NOMO-1 (cell line): Measurements from ENCODE around the gene VAMP8.
"Not testable (repeated sequence)": the region's sequence is repeated elsewhere in the genome, so short reads cannot be mapped to it uniquely, and the experiment has no call there.

Source experiments
- DNase-seq, 2 experiments: peaks; one replicate each; lab custom pipeline; 2025; ENCODE audit not compliant: unreplicated experiment in 2 of 2; lab: John Stamatoyannopoulos, UW

The VAMP8 gene

GRCh38 chr2:85579266-85579935 lies 2.0 kb downstream of the VAMP8 start:
- peak; percentile 53 to 58 for DNase-seq

- DNase-seq, result no peak
These were observed 2.8 kb downstream of the VAMP8 start for GRCh38 chr2:85580206-85580605.

GRCh38 chr2:85582492-85582891 lies 5.1 kb downstream of the VAMP8 start:
- no peak for DNase-seq

GRCh38 chr2:85583667-85584353 lies 6.4 kb downstream of the VAMP8 start:
- DNase-seq, result no peak

- DNase-seq, result no peak
These were observed 7.0 kb downstream of the VAMP8 start, which contains the start of gene VAMP5 for GRCh38 chr2:85584354-85584856. VAMP5 (plus strand) TSS chr2:85584431; CDS start chr2:85584491, 60 bp downstream.

- DNase-seq, result peak in 1 of 2 experiments; percentile 23
These were observed 7.7 kb downstream of the VAMP8 start for GRCh38 chr2:85584857-85585780.

- peak in 1 of 2 experiments; percentile 12 for DNase-seq
These were observed 8.4 kb downstream of the VAMP8 start for GRCh38 chr2:85585781-85586105.

- peak in 1 of 2 experiments; percentile 12 for DNase-seq
These were observed 10.8 kb downstream of the VAMP8 start for GRCh38 chr2:85588236-85588635.

- no peak for DNase-seq
These were observed 11.3 kb downstream of the VAMP8 start for GRCh38 chr2:85588645-85589044.

- DNase-seq, result no peak
These were observed 11.8 kb downstream of the VAMP8 start for GRCh38 chr2:85589181-85589580.

GRCh38 chr2:85589982-85590791 lies 12.8 kb downstream of the VAMP8 start:
- DNase-seq, result no peak

- DNase-seq, result no peak
These were observed 13.6 kb downstream of the VAMP8 start for GRCh38 chr2:85590950-85591349.

- DNase-seq, result no peak
These were observed 14.2 kb downstream of the VAMP8 start for GRCh38 chr2:85591563-85591962.

- DNase-seq, result not testable (repeated sequence)
These were observed 14.9 kb downstream of the VAMP8 start for GRCh38 chr2:85592299-85592698.

- no peak for DNase-seq
These were observed 15.6 kb downstream of the VAMP8 start for GRCh38 chr2:85593023-85593422.

GRCh38 chr2:85594715-85595300 lies 17.4 kb downstream of the VAMP8 start:
- no peak for DNase-seq

GRCh38 chr2:85595301-85596025 lies 18.1 kb downstream of the VAMP8 start, which contains the start of gene RNF181:
RNF181 (plus strand) TSS chr2:85595745; CDS start chr2:85595764, 19 bp downstream.
- peak; percentile 97 to 99 for DNase-seq

GRCh38 chr2:85596026-85596333 lies 18.6 kb downstream of the VAMP8 start:
- DNase-seq, result no peak

- DNase-seq, result no peak
These were observed 19.2 kb downstream of the VAMP8 start for GRCh38 chr2:85596486-85597143.
